Activated T-helper 2 cell treated with anti-CD3 and anti-CD28 coated beads, Interferon-gamma antibody, Interleukin-2, Interleukin-4, amounts not matched to agents 10 μg/mL and 5 μg/mL and 100 μg/mL, durations not matched to agents 14 hours and 24 hours and 36 hours (primary cell): ENCODE data around the gene ITGA5. TPM values are rescaled to one million over a fixed set of nuclear protein-coding genes. Genes with fewer than 3 reads are reported as not detected.

ENCODE experiments used
- DNase-seq: peaks from one replicate; pipeline ENCODE4 v3.0.0; 2021; ENCODE audit warnings: low spot score
- H3K27ac Mint-ChIP-seq: one replicate; pipeline ENCODE4 v1.8.0; 2021; ENCODE audit warnings: mixed read lengths
- H3K27me3 Mint-ChIP-seq: one replicate; pipeline ENCODE4 v1.8.0; 2021; ENCODE audit warnings: low read depth, mixed read lengths
- H3K36me3 Mint-ChIP-seq: one replicate; pipeline ENCODE4 v1.8.0; 2021; ENCODE audit warnings: low read depth, mixed read lengths
- H3K4me1 Mint-ChIP-seq: one replicate; pipeline ENCODE4 v1.8.0; 2021; ENCODE audit warnings: low read depth, mixed read lengths
- H3K4me3 Mint-ChIP-seq: one replicate; pipeline ENCODE4 v1.8.0; 2021; ENCODE audit warnings: low read depth, mild to moderate bottlenecking, moderate library complexity, mixed read lengths
- H3K9me3 Mint-ChIP-seq: one replicate; pipeline ENCODE4 v1.8.0; 2021; ENCODE audit warnings: mixed read lengths
- intact Hi-C: fragments of 100-400 bp; cut with micrococcal nuclease; formaldehyde crosslinking; loops from one replicate; pipeline ENCODE4 v1.15.1; 2023
- total RNA-seq: library from RNA; stranded (reverse); gene quantifications from 2 replicates; pipeline ENCODE4 v1.2.3, GENCODE V29; 2022

The ITGA5 gene
- total RNA-seq, result 41.4 and 41.5 TPM in 2 replicates

- peak within 1 kb of the TSS; percentile 94 for H3K4me3 Mint-ChIP-seq
- intact Hi-C loops, result no loop called here
- peak within 1 kb of the TSS; percentile 85 for H3K27ac Mint-ChIP-seq
- no peaks in the 10 kb centered on the region for H3K9me3 Mint-ChIP-seq
- H3K27me3 Mint-ChIP-seq, result peaks cover 23% of the 10 kb centered on the region
- H3K36me3 Mint-ChIP-seq, result no peaks in the 10 kb centered on the region
- peaks cover 35% of the 10 kb centered on the region for H3K4me1 Mint-ChIP-seq
- no peak for DNase-seq
These were observed at the start of gene ITGA5 for GRCh38 chr12:54419088-54419887. Gene ITGA5 (minus strand): TSS chr12:54419266. CDS start chr12:54419198, 68 bp downstream.

GRCh38 chr12:54465857-54466523 is 46.9 kb upstream of the ITGA5 start:
- Mint-ChIP-seq H3K27ac (no peak overlapping the region), H3K4me1 (no peaks in the 10 kb centered on the region), H3K27me3 (peaks cover 32% of the 10 kb centered on the region), H3K4me3 (no peak overlapping the region), H3K36me3 (no peaks in the 10 kb centered on the region), H3K9me3 (no peaks in the 10 kb centered on the region)
- DNase-seq, result no peak
- intact Hi-C loops, result no loop called here

DNA sequence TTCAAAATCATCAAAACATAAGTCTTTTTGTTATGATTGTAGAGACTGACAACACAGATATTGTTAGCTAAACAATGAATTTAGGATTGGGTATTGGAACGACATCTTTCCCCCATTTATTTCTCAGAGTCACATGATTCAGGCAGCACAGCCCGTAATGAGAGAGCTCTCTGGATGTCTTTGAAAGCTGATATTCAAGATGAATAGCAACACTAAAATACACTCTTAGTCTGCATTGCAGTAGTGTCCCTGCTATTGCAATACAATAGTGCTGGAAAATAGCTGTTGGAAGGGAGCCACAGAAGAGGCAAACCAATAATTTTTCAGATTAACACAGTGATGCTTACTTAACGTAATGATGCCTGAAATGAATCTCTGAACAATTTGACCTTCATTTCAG is 44.4 kb upstream of the ITGA5 start:
- intact Hi-C loops, result no loop called here
- no peak overlapping the region for H3K27ac Mint-ChIP-seq
- H3K27me3 Mint-ChIP-seq, result peaks cover 31% of the 10 kb centered on the region
- H3K9me3 Mint-ChIP-seq, result no peaks in the 10 kb centered on the region
- no peaks in the 10 kb centered on the region for H3K4me1 Mint-ChIP-seq
- no peak for DNase-seq
- no peaks in the 10 kb centered on the region for H3K36me3 Mint-ChIP-seq
- H3K4me3 Mint-ChIP-seq, result no peak overlapping the region

GRCh38 chr12:54463034-54463433 is 44.0 kb upstream of the ITGA5 start:
- Mint-ChIP-seq H3K4me3 (no peak overlapping the region), H3K27me3 (peaks cover 29% of the 10 kb centered on the region), H3K9me3 (no peaks in the 10 kb centered on the region), H3K27ac (no peak overlapping the region), H3K4me1 (no peaks in the 10 kb centered on the region), H3K36me3 (no peaks in the 10 kb centered on the region)
- intact Hi-C loops, result no loop called here
- no peak for DNase-seq

GRCh38 chr12:54460317-54460923 is 41.4 kb upstream of the ITGA5 start:
- no peaks in the 10 kb centered on the region for H3K9me3 Mint-ChIP-seq
- peaks cover 33% of the 10 kb centered on the region for H3K27me3 Mint-ChIP-seq
- no peak for DNase-seq
- H3K27ac Mint-ChIP-seq, result no peak overlapping the region
- no peak overlapping the region for H3K4me3 Mint-ChIP-seq
- intact Hi-C loops, result no loop called here
- no peaks in the 10 kb centered on the region for H3K36me3 Mint-ChIP-seq
- no peaks in the 10 kb centered on the region for H3K4me1 Mint-ChIP-seq

DNA sequence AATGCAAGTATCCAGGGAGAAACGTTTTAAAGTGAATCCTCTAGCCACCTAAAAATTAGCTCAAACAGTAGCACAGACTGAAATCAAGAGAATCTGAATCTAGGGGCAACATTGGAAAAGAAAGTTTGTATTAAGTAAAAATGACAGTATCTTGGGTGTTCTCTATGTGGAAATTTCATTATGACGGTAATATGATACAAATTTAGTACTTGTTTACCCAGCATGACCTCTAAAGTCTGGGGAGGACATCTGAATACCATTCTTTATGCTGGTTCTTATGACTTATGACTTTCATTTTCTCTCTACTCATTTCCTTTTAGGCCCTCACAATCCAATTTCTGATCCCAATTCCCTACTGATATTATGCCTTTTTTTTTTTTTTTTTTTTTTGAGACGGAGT is 40.3 kb upstream of the ITGA5 start:
- no peak overlapping the region for H3K27ac Mint-ChIP-seq
- intact Hi-C loops, result no loop called here
- no peak overlapping the region for H3K4me3 Mint-ChIP-seq
- H3K9me3 Mint-ChIP-seq, result no peaks in the 10 kb centered on the region
- no peaks in the 10 kb centered on the region for H3K36me3 Mint-ChIP-seq
- H3K27me3 Mint-ChIP-seq, result peaks cover 31% of the 10 kb centered on the region
- no peaks in the 10 kb centered on the region for H3K4me1 Mint-ChIP-seq
- no peak for DNase-seq

GRCh38 chr12:54455760-54456469 is 36.8 kb upstream of the ITGA5 start:
- Mint-ChIP-seq H3K4me3 (no peak overlapping the region), H3K4me1 (no peaks in the 10 kb centered on the region), H3K9me3 (no peaks in the 10 kb centered on the region), H3K27ac (no peak overlapping the region), H3K27me3 (peaks cover 23% of the 10 kb centered on the region), H3K36me3 (no peaks in the 10 kb centered on the region)
- DNase-seq, result no peak
- intact Hi-C loops, result no loop called here

DNA sequence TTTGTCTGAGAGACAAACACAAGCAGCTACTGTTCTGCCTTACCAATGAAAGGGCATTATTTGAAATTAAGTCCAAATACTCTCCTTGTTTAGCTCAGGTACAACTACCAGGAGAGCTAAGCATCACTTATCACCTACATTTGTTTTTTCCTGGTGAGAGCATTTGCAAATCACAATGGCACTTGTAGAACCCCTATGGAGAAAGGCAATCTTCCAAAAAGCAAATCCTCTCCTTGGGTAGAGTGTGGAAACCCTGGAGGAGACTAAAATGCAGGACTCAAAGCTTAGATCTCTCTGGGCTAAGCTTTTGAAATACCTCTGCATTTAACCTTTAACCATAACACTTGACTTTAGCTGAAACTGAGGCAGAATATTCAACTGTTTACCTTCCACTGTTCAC is 33.6 kb upstream of the ITGA5 start:
- DNase-seq, result no peak
- intact Hi-C loops, result no loop called here
- no peak overlapping the region for H3K4me3 Mint-ChIP-seq
- no peaks in the 10 kb centered on the region for H3K4me1 Mint-ChIP-seq
- H3K27me3 Mint-ChIP-seq, result peaks cover 20% of the 10 kb centered on the region
- no peaks in the 10 kb centered on the region for H3K36me3 Mint-ChIP-seq
- no peaks in the 10 kb centered on the region for H3K9me3 Mint-ChIP-seq
- H3K27ac Mint-ChIP-seq, result no peak overlapping the region

GRCh38 chr12:54448344-54448743 is 29.3 kb upstream of the ITGA5 start:
- Mint-ChIP-seq H3K36me3 (no peaks in the 10 kb centered on the region), H3K4me3 (no peak overlapping the region), H3K27ac (no peak overlapping the region), H3K4me1 (no peaks in the 10 kb centered on the region), H3K27me3 (peaks cover 16% of the 10 kb centered on the region), H3K9me3 (no peaks in the 10 kb centered on the region)
- intact Hi-C loops, result no loop called here
- no peak for DNase-seq

DNA sequence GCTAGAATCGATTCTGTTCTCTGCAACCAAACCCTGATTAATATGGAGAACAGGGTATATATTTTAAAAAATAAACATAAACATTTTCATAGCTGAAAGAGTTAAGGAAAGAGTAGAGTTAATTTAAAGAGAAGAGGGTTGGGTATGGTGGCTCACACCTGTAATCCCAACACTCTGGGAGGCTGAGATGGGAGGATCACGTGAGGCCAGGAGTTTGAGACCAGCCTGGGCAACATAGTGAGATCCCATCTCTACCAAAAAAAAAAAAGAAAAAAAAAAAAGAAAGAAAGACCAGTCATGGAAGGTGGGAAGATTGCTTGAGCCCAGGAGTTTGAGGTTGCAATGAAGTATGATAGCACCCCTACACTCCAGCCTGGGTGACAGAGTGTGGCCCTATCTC is 28.9 kb upstream of the ITGA5 start:
- no peak for DNase-seq
- H3K36me3 Mint-ChIP-seq, result no peaks in the 10 kb centered on the region
- no peaks in the 10 kb centered on the region for H3K4me1 Mint-ChIP-seq
- no peak overlapping the region for H3K27ac Mint-ChIP-seq
- no peak overlapping the region for H3K4me3 Mint-ChIP-seq
- intact Hi-C loops, result no loop called here
- H3K27me3 Mint-ChIP-seq, result peaks cover 18% of the 10 kb centered on the region
- no peaks in the 10 kb centered on the region for H3K9me3 Mint-ChIP-seq

GRCh38 chr12:54444206-54444605 is 25.1 kb upstream of the ITGA5 start:
- Mint-ChIP-seq H3K27ac (no peak overlapping the region), H3K4me1 (peaks cover 5% of the 10 kb centered on the region), H3K27me3 (peaks cover 12% of the 10 kb centered on the region), H3K36me3 (no peaks in the 10 kb centered on the region), H3K9me3 (no peaks in the 10 kb centered on the region), H3K4me3 (no peak overlapping the region)
- no peak for DNase-seq
- intact Hi-C loops, result no loop called here

DNA sequence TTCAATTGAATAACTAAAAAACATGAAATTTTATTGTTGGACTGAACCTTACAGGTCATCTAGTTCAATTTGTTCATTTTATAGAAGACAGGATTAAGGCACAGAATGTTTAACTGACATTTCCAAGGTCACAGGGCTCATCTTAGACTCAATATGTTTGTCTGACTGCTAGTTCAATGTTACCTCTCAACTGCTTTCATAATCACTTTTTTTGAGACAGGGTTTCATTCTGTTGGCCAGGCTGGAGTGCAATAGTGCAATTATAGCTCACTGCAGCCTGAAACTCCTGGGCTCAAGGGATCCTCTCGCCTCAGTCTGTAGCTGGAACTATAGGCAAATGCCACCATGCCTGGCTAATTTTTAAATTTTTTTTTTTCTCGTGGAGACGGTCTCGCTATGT is 24.4 kb upstream of the ITGA5 start:
- no peak overlapping the region for H3K27ac Mint-ChIP-seq
- no peaks in the 10 kb centered on the region for H3K9me3 Mint-ChIP-seq
- H3K27me3 Mint-ChIP-seq, result peaks cover 12% of the 10 kb centered on the region
- intact Hi-C loops, result no loop called here
- H3K4me1 Mint-ChIP-seq, result peaks cover 5% of the 10 kb centered on the region
- H3K36me3 Mint-ChIP-seq, result no peaks in the 10 kb centered on the region
- H3K4me3 Mint-ChIP-seq, result no peak overlapping the region
- no peak for DNase-seq

DNA sequence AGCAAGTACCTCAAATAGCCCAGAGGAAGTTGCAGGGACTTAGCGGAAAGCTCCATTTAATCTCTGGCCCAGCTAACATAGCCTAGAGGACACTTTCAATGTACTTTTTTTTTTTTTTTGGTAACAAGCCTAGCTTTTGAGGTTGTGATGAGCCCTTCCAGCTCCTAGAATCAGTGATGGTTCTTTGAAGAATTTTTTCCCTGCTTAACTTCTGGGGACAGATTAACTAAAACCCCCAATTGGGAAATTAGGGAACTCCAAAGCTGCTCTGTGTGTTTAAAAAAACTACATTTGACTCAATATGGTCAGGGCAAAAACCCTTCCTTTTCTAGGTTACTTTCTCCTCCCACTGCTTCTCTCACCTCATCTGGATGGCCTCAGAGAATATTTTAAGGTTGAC is 23.9 kb upstream of the ITGA5 start:
- H3K27ac Mint-ChIP-seq, result no peak overlapping the region
- H3K36me3 Mint-ChIP-seq, result no peaks in the 10 kb centered on the region
- H3K27me3 Mint-ChIP-seq, result peaks cover 12% of the 10 kb centered on the region

More for the DNA sequence above, 23.9 kb upstream of the ITGA5 start:
- DNase-seq, result no peak
- no peak overlapping the region for H3K4me3 Mint-ChIP-seq
- peaks cover 5% of the 10 kb centered on the region for H3K4me1 Mint-ChIP-seq
- H3K9me3 Mint-ChIP-seq, result no peaks in the 10 kb centered on the region
- intact Hi-C loops, result no loop called here
